AG20443 (cell line): ENCODE results near the gene SNRK.

ENCODE experiments used
- DNase-seq: peaks from one replicate; pipeline ENCODE4 v3.0.0; 2012; ENCODE audit warnings: low spot score, mixed read lengths

The SNRK gene

DNA sequence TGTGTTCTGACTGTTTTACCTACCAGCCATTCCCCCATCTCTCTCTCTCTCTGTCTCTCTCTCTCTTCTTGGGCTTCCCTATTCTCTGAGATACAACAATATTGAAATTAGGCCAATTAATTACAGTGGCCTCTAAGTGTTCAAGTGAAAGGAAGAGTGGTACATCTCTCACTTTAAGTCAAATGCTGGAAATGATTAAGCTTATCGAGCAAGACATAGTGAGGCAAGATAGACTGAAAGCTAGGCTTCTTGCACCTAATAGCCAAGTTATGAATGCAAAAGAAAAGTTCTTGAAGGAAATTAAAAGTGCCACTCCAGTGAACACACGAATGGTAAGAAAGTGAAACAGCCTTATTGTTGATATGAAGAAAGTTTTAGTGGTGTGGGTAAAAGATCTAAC lies 21.3 kb downstream of the SNRK start:
- no peak for DNase-seq

- no peak for DNase-seq
These were observed 23.3 kb downstream of the SNRK start for GRCh38 chr3:43309372-43310305.

DNA sequence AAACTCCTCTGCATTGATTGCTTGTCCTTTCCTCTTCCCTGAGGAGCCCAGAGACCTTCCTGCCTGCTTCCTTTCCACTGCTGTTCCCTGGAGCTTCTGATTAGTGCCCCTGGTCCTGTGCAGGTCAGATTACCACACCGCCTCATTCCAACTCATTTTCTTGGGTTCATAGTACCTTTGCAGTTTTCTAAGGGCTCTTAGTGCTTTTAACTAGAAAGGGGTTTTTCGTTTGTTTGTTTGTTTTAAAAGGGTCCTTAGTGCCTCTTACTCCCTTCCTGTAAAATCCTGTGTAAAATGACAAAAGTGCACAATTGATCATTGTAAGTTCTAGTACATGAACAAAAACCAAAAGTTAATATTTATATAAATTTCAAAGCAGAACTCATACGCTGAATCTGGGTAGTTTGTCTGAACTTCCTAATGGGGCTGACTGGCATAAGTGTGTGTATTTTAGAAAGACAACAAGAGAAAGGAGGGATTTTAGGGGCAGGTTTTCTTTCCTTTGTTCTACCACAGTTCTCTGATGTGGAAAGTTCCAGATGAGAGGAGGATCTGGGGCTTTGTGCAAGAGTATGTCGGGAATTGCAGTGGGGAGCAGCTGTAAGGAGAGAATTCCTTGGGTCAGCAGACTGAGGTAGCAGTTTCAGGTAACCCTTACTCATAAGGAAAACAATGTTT lies 30.6 kb downstream of the SNRK start:
- no peak for DNase-seq

- DNase-seq, result peak; percentile 21
These were observed 31.3 kb downstream of the SNRK start for GRCh38 chr3:43317461-43318316.

GRCh38 chr3:43319376-43319775 lies 33.0 kb downstream of the SNRK start:
- DNase-seq, result peak; percentile 20

DNA sequence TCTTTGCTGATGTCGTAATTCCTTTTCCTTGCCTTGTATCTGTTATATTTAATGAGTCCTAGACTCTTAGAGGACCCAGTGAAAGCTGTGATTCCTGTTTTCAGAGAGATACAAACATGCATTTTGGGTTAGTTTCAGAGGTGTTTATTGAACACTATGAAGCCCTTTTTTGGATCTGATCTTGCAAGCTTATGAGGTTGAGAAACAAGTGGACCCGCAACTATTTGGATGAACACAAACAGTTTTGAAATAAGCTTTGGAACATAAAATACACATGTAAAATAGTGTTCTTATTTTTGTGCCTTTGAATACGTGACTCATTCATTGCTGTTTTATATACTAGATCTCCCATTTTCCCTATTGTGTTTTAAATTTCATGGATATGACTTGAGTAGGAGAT lies 33.5 kb downstream of the SNRK start:
- no peak for DNase-seq

DNA sequence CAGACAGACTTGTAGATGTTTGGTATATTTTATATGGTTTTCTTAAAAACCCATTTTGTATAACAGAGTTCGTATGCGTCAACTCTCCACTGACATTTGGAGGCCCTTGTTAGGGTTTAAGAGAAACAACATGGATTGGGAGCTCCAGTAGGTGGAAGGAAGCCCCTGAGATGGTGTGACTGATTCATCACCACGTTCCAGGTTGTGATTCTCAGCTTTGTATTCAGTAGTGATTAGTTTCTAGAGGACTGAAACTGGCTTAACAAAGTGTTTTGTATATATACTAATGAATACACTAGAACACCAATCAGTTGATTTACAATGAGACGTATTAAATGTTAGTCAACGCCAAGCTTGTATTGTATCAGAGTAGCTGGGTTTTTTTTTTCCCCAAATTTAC lies 33.9 kb downstream of the SNRK start:
- DNase-seq, result no peak

DNA sequence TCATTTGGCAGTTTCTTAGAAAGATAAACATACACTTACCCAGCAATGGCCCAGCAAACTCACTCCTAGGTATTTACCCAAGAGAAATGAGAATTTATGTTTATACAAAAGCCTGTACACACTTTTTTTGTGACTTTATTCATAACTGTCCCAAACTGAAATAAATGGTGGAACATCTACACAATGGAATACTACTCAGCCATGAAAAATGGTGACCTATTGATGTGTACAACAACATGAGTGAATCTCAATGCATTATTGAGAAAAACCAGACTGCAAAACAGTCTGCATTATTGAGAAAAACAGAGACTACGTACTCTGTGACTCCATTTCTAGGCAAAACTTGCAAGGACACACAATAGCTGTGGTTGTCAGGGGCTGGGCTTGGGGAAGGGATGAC lies 37.2 kb downstream of the SNRK start:
- DNase-seq, result no peak

- no peak for DNase-seq
These were observed 40.7 kb downstream of the SNRK start for GRCh38 chr3:43326891-43327581.

- DNase-seq, result no peak
These were observed 41.2 kb downstream of the SNRK start for GRCh38 chr3:43327582-43327979.

GRCh38 chr3:43328653-43329052 lies 42.3 kb downstream of the SNRK start:
- DNase-seq, result no peak

GRCh38 chr3:43330981-43331380 lies 44.6 kb downstream of the SNRK start:
- DNase-seq, result no peak

DNA sequence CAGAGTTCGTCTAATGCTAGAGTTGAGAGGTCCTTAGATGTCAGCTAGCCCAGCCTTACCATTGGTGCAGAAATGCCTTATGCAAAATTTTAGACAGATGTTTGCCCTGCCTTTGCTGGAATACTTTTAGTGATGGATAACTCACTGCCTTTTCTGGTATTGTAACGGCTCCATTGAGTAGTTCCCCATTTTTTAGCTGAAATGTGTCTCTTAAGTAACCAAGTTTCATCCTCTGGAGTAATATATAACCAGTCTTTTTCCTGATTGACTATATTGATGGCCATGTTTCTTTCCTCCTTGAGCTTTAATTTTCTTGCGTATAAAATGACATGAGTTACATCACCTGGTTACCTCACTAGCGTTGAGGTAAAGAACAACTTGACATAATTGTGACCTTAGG lies 45.0 kb downstream of the SNRK start:
- DNase-seq, result no peak

GRCh38 chr3:43334976-43335375 lies 48.6 kb downstream of the SNRK start:
- DNase-seq, result no peak

DNA sequence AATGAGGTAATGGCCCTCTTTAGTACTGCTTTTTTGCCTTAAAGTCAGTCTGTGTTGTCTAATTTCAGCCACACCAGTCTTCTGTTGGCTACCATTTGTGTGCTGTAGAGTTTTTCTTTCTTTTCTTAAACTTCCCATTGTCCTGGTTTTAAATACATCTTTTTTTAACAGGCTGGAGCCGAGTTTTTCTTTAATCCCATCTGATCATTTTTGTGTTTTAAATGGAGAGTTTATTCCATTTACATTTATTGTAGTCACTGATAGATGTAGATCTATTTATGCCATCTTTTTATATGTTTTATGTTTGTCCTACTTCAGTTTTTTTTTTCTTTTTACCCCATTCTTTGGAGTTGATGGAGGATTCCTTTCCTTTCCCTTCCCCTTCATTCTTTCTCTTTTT lies 49.5 kb downstream of the SNRK start:
- DNase-seq, result no peak

DNA sequence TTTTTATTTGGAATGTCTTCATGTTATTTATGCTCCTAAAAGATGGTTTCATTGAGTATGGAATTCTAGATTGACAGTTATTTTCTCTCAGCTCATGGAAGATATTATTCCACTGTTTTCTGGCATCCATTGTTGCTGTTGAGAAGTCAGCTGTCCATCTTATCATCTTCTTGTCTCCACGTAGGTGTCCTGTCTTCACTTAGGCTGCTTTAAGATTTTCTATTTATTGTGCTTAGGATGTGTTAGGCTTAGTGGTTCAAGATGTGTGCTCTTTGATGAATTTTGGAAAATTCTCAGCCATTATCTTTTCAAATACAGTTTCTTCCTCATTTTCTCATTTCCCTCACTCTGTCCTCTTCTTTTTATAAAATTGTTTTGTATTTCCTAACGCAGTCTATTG lies 52.0 kb downstream of the SNRK start:
- DNase-seq, result no peak

DNA sequence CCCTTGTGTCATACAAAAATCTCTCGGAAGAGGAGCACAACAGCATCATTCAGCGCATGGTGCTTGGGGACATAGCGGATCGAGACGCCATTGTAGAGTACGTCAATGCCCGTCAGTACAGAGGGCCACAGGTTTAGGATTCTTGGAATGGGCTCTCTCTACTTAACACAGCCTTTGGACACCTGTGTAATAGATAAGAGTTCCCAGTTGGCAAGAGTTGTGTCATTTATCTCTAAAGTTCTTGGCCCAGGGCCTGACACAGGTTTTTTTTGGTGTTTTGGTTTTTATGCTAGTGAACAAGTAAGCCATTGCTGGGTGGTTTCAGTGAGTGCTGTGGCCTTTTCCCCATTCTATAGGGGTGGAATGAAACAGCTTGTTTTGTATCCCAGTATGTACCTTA lies 54.1 kb downstream of the SNRK start:
- no peak for DNase-seq

- no peak for DNase-seq
These were observed 55.4 kb downstream of the SNRK start for GRCh38 chr3:43341788-43342187.

GRCh38 chr3:43343185-43343584 lies 56.8 kb downstream of the SNRK start:
- no peak for DNase-seq

GRCh38 chr3:43343815-43344214 lies 57.5 kb downstream of the SNRK start:
- DNase-seq, result no peak

GRCh38 chr3:43344520-43344919 lies 58.2 kb downstream of the SNRK start:
- DNase-seq, result no peak

DNA sequence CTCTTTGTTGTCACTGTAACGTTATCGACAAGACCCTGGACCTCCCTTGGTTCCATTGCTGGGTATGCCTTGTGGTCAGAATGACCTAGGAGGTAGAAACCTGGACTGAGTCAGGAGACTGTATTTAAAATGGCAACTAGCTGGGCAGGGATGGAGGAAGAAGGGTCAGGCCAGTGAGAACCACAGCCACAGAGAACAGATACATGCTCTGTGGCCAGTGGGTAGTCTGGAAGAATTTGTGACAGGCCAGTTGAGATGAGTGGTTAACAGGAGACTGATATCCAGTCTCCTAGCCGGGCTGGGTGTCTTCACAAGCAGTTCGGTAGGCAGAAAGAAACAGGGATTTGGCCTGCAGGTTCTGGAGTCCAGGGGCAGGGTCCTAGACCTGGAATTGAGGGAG lies 58.9 kb downstream of the SNRK start:
- DNase-seq, result no peak
